GM03348 (cell line): ENCODE measurements around the gene MS4A10.

Experiments
- DNase-seq: peaks from one replicate; pipeline ENCODE4 v3.0.0; 2012; ENCODE audit warnings: low spot score

MS4A10 gene

GRCh38 chr11:60765355-60765754 is 19.8 kb upstream of the MS4A10 start:
- no peak for DNase-seq

- no peak for DNase-seq
Observed at GRCh38 chr11:60766547-60766946, 18.6 kb upstream of the MS4A10 start.

GRCh38 chr11:60767388-60767811 is 17.7 kb upstream of the MS4A10 start:
- DNase-seq = peak; percentile 46

GRCh38 chr11:60768202-60768601 is 16.9 kb upstream of the MS4A10 start:
- DNase-seq = no peak

- no peak for DNase-seq
Observed at GRCh38 chr11:60769273-60769672, 15.9 kb upstream of the MS4A10 start.

- no peak for DNase-seq
Observed at GRCh38 chr11:60769811-60770210, 15.3 kb upstream of the MS4A10 start.

GRCh38 chr11:60771146-60771545 is 14.0 kb upstream of the MS4A10 start:
- DNase-seq = no peak

- no peak for DNase-seq
Observed at GRCh38 chr11:60771879-60772525, 13.1 kb upstream of the MS4A10 start.

GRCh38 chr11:60772666-60773065 is 12.5 kb upstream of the MS4A10 start:
- DNase-seq = no peak

- DNase-seq = no peak
Observed at GRCh38 chr11:60774726-60775125, 10.4 kb upstream of the MS4A10 start.

- DNase-seq = peak; percentile 92
Observed at GRCh38 chr11:60775420-60775961, 9.6 kb upstream of the MS4A10 start.

GRCh38 chr11:60776167-60776566 is 9.0 kb upstream of the MS4A10 start:
- DNase-seq = no peak

GRCh38 chr11:60777106-60777505 is 8.0 kb upstream of the MS4A10 start:
- DNase-seq = no peak

- peak; percentile 61 for DNase-seq
Observed at GRCh38 chr11:60777572-60777971, 7.6 kb upstream of the MS4A10 start.

GRCh38 chr11:60780065-60780464 is 5.1 kb upstream of the MS4A10 start:
- no peak for DNase-seq

GRCh38 chr11:60780774-60781173 is 4.4 kb upstream of the MS4A10 start:
- DNase-seq = no peak

GRCh38 chr11:60781286-60781980 is 3.7 kb upstream of the MS4A10 start:
- no peak for DNase-seq

GRCh38 chr11:60781981-60782316 is 3.2 kb upstream of the MS4A10 start:
- DNase-seq = no peak

GRCh38 chr11:60782393-60783140 is 2.6 kb upstream of the MS4A10 start:
- no peak for DNase-seq

GRCh38 chr11:60783141-60783484 is 2.0 kb upstream of the MS4A10 start:
- DNase-seq = no peak

- DNase-seq = no peak
Observed at GRCh38 chr11:60783911-60784310, 1.2 kb upstream of the MS4A10 start.

- no peak for DNase-seq
Observed at GRCh38 chr11:60785806-60786361, 751 bp downstream of the MS4A10 start.
